H1 (cell line): ENCODE measurements around the gene PPM1L.

Experiments used
- CTCF ChIP-seq, 3 experiments: IDR thresholded peaks; 1 replicate in 2 of 3; 2 replicates in 1 of 3; pipeline versions ENCODE4 v1.5.1 to v1.6.1; 2011; ENCODE audit warnings: low read length in 3 of 3, mild to moderate bottlenecking in 3 of 3, inconsistent platforms in 2 of 3, low read depth in 1 of 3, moderate library complexity in 1 of 3; ENCODE audit not compliant: insufficient read depth in 1 of 3; ENCODE audit errors: control extremely low read depth in 1 of 3
- MAX ChIP-seq: IDR thresholded peaks from 2 replicates; pipeline ENCODE4 v1.6.1; 2012; ENCODE audit warnings: inconsistent platforms
- POLR2A ChIP-seq, 2 experiments: IDR thresholded peaks; 1 replicate in 1 of 2; 2 replicates in 1 of 2; pipeline ENCODE4 v1.6.1; 2011; ENCODE audit warnings: low read depth in 2 of 2, low read length in 2 of 2, mild to moderate bottlenecking in 2 of 2; ENCODE audit errors: control extremely low read depth in 1 of 2
- POLR2AphosphoS5 ChIP-seq: IDR thresholded peaks from 2 replicates; pipeline ENCODE4 v1.6.1; 2011; ENCODE audit warnings: low read depth, low read length
- TAF7 ChIP-seq: optimal IDR thresholded peaks from 2 replicates; pipeline ENCODE3; 2011; ENCODE audit warnings: low read depth, mild to moderate bottlenecking, inconsistent platforms, low read length, moderate library complexity, borderline replicate concordance

GRCh38 chr3:161064413-161064812 is 308.4 kb downstream of the PPM1L start:
- TF ChIP-seq POLR2A (IDR thresholded peaks at IDR 0.05; ENCODE audit: control extremely low read depth in 1 of 2, low read depth in 2 of 2, low read length in 2 of 2) (no peak), MAX (no peak), CTCF (IDR thresholded peaks at IDR 0.05; ENCODE audit: control extremely low read depth in 1 of 3, insufficient read depth in 1 of 3, low read depth in 1 of 3, low read length in 3 of 3) (no peak), POLR2AphosphoS5 (no peak), TAF7 (no peak)
